CD4-positive, alpha-beta T cell treated with Interleukin-4 for 1 hour (primary cell): ENCODE measurements around the gene SCUBE2.
"Not testable (repeated sequence)": the region's sequence is repeated elsewhere in the genome, so short reads cannot be mapped to it uniquely, and the experiment has no call there.

Experiments used
- DNase-seq, 2 donors: peaks; one replicate each; pipeline ENCODE4 v3.0.0-alpha.2; 2020 to 2022

Gene SCUBE2

DNA sequence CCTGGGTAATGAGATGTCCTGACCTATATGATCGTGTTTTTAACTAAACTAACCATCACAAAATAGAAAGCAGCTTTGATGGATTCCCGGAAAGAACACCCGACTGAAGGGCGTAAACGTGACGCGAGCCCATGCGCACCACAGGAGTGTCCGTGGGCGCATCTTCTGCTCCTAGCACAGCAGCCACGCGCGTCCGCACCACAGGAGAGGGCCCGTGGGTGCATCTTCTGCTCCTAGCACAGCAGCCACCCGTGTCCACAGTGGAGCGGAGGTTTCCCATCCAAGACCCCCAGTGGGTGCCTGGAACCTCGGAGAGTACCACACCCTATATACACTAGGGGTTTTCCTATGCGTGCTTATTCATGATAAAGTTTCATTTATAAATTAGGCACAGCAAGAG lies 51.5 kb downstream of the SCUBE2 start:
- DNase-seq: no peak

DNA sequence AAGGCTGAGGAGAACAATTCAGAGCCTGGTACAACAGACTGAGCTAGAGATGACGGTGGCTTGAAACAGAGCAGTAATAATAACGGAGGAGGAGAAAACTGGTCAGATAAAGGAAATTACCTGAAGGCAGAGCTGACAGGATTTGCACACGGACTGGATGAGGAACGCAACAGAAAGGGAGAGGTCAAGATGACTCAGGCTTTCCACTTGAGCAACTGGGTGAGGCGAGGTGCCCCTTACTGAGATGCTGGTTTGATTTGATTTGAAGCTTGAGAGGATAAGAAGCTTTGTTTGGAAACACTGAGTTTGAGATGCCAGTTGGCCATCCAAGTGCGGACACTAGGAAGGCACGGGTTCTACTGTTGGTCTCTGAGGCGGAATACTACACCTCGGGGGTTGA lies 52.2 kb downstream of the SCUBE2 start:
- DNase-seq: peak in 1 of 2 donors; percentile 18

DNA sequence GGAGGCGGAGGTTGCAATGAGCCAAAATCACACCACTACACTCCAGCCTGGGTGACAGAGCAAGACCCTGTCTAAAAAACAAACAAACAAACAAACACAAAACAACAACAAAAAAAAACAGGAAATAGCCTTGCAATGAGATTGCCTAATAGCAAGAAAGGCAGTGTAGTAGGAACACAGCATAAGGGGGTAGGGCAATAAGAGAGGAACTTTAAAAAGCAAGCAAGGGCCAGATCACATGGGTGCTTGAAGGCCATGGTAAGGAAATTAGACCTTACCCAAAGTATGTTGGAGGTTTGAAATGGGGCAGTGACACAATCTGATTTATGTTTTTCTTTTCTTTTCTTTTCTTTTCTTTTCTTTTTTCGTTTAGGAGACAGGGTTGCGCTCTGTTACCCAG lies 52.9 kb downstream of the SCUBE2 start:
- DNase-seq: no peak

DNA sequence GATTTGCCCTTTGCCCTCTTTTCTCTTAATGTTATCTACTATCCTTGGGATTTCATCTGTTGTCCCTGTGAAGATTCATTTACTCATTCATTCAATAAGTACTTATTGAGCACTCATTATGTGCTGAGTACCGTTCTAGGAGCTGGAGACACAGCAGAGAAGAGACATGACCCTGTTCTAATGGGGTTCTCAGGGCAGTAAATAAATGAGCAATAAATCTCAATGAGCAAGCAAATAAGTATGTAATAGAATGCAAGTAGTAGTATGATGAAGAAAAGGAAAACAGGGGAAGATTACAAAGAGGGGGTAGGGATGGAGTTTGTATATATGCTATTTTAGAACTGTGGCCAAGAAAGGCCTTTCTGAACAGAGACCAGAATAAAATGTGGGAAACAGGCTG lies 53.4 kb downstream of the SCUBE2 start:
- DNase-seq: no peak

DNA sequence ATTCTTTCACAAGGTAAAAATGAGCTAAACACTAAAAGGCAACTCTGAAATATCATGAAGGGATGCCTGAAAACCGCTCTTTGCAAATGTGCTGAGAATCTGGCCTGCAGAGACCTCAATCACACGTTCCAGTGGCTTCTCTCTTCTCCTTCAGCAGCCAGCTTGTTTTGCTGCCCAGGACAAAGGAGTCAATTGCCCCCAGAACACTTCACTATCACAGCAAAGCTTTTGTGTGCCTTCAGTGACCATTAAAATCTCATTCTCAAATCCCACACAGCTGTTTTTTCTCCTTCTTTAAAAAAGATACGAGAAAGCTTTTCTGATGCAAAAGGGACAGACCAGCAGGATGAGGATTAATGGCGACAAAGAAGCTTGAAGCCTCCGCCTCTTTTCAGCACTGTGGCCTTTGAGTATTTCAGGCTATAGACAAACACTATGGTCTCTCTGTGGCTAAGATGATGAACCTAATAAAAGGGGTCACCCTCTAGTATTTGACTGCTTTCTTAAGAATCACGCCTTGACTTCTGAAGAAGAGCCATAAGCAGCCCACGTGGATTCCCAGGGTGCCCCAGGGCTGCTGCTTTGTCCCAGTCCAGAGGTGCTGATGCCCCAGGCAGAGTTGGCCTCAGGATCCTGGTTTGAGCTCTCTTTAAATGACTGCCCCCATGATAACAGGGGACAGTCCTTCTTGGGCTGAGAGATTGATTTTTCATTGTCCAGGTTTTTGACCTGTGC lies 54.2 kb downstream of the SCUBE2 start:
- no peak for DNase-seq

DNA sequence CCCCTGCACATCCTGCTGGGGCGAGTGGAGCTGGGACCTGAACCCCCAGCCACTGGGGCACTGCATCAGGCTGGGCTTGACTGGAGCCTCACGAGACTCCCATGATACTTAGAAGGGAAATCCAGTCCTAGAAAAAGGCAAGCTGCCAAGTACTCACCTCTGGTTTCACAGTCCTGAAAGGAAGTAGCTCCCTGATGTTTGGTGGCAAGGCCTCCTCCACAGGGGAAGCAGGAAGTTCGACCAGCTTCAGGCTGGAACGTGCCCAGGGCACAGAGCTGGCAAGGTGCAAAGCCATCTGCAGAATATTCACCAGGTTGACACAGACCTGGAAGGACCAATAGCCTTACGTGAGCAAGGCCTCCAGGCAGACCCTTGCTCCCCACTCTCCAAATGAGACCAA lies 60.8 kb downstream of the SCUBE2 start:
- no peak for DNase-seq

DNA sequence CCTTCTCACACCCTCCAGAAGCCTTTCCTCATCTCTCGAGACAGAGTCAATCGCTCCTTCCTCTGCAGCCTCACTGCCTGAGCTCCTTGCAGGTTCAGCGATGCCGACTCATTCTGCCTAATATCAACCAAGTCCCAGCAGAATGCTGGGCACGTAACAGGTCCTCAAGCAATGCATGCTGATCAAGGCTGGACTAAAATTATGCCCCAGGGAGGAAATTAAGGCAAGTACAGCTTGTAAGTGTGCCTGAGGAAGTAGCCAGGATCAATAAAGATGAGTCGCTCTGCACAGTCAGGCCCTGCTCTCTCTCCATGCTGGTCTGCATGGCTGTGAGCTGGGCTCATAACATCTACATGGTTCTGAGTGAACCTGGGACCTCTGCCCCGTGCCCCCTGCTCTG lies 62.0 kb downstream of the SCUBE2 start:
- no peak for DNase-seq

DNA sequence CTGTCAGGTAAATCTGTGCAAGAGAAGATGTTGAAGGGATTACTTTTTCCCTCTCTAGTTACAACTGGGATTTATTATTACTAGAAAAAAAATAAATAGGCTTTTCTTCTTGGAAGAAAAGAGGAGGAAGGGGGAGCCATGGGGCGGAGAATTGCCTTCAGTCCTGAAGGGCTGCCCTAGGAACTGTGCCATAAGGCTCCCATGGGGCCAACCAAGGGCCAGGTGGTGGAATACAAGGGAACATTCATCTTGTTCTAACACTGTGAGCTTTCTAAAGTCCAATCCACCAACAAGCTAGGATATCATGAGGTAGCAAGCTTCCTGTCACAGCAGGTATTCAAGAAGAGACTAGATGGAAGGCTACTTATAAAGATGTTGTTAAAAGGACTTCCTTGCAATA lies 62.8 kb downstream of the SCUBE2 start:
- DNase-seq: no peak

DNA sequence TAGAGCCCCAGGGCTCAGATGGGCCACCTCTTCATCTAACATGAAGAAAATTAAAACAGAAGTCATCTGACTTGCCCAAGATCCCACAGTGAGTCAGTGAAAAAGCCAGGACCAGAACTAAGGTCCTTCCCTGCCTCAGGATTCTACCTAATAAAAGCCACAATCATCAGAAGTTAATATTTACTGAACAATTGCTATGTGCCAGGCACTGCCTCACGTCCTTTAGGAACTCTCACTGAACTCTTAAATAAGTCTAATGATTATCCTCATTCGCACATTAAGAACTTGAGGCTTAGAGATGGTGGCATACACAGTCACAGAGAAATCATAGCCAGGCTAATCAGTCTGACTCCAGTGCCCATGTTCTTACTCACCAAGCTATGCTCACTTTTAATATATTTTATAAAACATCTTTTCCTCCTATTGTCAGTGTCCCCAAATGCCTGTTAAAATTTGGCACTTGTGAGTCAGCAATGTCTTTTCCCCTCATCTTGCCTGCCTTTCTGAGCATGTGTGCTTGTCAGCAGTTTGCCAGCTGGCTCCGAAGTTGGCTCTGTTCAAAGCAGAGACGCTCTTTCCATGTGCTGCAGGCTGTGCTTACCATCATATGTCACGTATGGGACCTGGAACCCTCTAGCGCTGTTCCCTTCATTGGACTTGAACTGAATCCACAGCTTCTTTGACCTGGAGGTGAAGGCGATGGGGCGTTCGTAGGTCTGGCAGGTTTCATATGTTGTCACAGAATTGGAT lies 66.1 kb downstream of the SCUBE2 start:
- DNase-seq: no peak

DNA sequence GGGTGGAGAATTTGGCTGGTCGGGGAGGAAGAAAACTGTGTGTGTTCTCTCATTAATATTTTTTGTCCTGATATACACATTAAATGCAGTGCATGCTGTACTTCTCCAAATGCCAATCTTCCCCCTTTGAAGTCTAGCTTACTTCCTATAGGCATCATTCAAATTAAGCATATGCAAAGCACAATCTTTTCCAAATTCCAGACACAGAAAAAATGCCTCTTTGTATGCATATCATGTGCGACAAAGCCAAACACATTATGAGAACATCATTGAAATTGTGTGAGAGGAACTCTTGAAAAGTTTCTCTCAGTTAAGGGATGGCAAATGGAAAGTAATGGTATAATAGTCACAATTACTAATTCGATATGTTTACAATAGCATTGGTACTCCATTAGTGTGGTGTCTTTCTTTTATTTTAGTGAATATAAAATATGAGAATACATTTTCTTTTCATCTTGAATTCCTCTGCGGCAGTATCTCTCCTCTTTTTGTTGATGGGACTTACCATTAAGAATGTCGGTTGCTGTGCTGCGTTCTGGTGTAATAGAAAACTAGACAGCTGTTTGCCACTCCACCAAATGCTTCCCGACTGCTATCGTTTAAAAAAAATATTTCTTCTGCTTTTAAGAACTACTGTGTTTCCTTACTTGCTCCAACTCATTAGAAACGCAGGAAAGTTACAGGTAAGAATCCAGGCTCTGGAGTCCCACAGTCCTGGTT lies 68.3 kb downstream of the SCUBE2 start:
- no peak for DNase-seq

DNA sequence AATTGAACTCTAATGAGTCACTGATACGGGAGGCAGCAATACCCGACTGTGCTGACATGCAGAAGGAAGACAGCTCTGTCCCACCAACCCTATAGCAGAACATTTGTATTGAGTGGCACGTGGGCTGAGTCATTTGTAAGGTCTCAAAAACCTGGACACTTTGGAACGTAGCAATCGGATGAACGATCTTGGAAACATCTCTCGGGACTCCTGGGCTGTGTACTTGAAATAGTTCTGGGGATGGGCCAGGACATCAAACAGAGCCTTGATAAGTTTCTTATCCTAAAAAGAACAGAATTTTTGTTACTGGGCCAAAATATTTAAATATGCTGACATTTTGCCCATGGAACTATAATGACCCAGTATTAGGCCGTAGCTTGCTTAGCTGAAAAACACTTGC lies 70.5 kb downstream of the SCUBE2 start:
- no peak for DNase-seq

DNA sequence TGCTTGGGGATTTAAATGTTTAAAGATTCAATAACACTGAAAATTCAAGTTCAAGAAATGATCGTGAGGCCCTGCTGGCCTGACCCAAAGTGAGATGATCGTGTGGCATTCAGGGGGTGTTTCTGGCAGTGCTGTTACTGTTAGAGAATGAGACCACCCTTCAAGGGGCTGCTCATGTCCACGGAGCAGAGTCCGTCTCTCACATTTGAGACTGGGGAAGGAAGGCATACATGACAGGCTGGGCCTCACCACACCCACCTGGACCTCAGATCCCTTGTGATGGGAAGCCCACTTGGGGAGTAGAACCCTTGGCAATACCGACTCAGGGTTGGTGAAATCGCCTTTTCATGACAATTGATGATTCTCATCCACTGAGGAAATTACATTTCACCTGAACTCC lies 71.5 kb downstream of the SCUBE2 start:
- no peak for DNase-seq

DNA sequence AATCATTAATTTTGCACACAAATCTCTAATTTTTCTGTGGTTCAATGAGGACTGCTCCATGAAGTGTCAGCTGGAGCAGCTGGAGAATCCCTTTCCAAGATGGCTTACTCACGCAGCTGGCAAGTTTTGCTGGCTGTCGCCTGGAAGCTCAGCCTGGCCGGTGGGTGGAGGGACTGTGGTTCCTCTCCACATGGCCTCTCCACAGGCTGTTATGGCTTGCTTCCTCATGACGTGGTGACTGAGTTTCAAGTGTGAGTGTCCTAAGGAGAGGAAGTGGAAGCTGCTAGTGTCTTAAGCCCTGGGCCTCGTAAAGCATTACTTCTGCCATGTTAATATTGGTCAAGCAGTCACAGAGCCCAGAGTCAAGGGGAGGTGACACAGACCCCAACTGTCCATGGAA lies 73.6 kb downstream of the SCUBE2 start:
- peak; percentile 11 to 61 for DNase-seq

DNA sequence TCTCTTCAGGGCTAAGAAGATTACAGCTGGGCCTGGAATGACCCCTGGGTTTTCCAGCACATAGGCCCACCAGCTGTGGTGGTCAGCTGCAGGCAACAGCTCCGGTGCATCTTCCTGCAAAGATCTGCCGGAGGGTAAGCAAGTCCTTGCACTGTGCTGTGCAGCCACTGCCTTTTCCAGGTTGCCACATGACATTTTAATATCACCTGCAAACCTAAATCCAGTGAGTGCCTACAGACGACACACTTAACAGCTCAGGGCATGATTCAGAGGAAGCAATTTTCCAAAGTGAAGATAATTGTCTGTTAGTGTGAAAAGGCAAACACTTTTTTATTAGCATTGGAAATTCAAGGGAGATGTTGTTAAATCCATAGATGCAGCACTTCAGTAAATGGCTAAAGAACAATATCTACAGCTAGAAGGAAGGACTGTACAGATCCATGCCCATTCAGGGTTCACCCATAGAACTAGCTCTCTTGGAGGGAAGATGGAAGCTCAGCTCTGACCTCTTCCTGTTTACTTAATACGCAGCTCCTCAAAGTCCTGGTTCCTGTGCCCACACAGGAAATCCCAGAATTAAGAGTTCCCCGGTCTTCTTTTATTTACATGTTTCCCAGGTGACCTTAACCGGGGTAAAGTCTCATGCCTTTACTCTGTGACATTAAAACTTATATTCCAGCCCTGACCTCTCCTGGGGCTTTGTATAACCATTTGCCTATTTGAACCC lies 74.3 kb downstream of the SCUBE2 start:
- DNase-seq: no peak

DNA sequence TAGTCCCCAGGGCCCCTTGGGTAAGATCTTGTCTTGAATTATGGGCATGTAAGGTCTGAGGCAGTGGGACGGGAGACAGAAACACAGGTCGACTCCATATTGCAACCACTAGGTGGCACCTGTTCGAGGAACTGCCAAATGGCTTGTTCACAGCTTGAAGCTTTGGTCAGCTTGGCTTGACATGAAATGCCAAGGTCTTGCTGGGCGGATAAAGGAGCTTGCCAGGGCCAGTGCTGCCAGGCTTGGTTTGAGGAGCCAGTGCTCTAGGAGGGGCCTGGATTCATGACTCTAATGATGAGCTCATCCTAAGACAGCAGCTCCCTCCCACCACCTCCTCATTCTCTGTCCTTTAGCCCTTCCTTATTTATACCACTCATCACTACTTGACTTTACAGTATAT lies 75.7 kb downstream of the SCUBE2 start:
- peak; percentile 65 to 70 for DNase-seq

DNA sequence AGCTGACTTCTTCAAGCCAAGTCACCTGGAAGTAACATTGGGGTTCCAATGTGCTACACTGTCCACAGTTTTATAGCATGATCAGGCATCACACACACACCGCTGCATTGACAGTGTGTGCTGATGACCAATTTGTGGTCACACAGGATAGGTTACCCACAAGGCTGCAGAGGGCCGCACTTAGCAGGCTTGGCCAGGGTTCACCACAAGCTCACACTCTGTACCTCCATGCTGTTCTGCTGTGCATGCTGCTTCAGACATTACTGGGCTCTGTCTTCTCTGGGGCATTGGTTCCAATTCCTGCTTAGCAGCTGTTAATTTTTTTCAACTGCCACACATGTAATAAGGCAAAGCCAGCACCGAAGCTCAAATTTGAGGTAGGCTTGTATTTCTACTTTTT lies 76.6 kb downstream of the SCUBE2 start:
- DNase-seq: no peak

DNA sequence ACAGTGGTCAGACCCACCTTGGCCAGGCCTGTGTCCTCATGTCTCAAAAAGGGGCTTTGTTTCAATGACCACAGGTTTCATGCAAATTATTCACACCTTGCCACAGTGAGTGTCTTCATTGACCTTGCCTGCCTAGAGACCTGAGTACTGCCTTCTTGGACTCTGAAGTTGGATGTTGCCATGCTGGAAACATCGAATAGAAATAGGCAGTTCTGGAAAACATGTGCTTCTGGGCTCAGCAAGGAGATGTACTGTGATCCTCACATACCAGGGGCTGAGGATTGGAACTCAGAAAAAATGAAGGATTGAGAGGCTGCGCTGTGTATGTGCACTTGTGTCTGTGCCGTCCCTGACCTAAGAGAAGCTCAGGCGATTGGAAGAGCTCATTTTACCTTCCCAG lies 78.0 kb downstream of the SCUBE2 start:
- no peak for DNase-seq

DNA sequence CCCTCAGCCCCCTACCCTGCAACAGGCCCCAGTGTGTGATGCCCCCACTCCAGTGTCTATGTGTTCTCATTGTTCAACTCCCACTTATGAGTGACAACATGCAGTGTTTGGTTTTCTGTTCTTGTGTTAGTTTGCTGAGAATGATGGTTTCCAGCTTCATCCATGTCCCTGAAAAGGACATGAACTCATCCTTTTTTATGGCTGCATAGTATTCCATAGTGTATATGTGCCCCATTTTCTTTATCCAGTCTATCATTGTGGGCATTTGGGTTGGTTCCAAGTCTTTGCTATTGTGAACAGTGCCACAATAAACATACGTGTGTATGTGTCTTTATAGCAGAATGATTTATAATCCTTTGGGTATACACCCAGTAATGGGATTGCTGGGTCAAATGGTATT lies 81.9 kb downstream of the SCUBE2 start:
- not testable (repeated sequence) for DNase-seq

DNA sequence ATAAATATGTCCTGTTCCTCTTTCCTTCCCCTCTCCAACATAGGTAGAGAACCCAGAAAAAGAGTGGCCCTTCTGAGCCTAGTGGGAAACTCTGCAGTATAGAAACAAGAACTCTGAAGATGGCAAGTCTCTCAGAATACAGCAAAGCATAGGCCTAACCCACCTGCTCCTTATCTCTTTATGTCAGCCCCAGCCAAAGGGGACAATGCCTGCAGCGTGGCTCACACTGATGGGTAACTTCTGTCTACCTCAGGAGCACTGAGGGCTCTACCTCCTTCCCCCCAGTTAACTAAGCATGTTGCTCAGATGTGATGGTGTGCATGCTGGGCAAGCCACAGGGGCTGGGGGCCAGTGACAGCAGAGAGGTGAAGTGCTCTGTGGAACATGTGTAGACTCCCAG lies 82.7 kb downstream of the SCUBE2 start:
- no peak for DNase-seq

DNA sequence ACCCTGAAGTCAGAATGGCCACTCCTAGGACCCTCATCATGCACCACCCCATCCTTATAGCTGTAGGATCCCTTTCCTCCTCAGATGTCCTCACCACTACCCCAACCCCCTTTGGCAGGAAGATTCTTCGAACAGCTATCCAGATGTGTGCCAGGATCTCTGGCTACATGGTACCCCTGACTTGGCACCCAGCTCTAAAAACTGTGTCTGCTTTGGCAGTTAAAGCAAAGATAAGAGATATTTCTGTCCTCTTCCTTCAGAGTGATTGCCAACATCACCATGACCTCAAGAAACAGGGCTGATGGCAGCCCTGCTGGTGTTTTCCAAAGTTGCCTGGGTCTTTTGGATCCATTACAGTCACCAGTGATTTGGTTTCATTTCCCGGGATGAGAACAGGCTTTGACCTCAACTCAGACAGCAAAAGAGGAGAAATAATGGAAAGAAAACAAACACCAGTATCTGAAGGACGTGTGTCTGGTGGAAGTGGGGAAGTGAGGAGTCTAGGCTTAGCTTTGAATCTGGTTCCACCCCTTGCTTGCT lies 83.3 kb downstream of the SCUBE2 start:
- no peak for DNase-seq

DNA sequence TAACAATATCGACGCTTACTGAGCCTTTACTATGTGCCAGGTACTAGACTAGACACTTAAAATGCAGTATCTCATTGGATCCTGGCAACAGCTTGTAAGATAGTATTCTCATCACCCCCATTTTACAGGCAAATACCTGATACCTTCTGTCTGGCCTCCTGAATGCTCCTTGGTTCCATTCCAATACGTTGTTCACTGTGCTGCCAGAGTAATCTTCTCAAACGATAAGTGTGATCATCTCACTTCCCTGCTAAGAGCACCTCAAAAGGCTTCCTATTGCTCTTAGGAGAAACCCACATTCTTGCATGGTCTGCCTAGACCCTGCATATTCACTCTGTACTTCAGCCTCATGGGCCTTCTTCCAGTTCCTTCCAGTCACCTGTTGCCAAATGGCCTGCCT lies 86.3 kb downstream of the SCUBE2 start:
- no peak for DNase-seq

DNA sequence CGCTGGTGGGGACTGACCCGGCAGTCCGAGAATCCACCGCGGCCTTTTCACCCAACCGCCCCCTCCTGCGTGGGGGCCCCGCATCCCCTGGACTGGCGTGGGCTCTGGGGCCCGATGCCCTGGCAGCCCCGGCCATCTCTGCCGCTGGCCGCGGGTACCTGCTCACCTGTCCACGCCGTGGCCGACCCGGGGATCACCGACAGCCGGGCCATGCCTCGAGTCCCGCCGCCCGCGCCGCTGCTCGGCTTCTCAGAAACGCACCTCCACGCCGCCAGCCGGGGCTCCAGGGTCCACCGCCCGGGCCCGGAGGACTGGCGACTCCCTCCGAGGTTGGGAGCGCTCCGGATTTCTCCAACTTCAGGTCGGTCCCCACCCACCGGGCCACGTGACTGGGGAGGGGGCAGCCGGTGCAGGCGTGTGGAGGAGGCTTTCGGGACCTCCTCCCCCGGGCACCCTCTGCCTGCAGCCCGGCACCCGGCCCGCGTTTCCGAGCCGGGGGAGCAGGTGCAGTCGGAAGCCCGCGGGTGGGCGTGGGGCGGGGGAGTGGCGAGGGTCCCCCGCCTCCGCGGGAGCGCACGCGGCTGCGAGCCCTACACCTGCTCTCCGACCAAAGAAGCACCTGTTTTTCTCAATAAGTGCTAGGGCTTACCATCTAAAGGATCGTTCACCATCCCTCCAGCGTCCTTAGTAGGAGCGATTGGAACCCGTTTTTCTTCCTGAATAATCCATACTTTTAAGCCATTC lies 87.0 kb downstream of the SCUBE2 start:
- peak in 1 of 2 donors; percentile 24 for DNase-seq
